ENCODE results near the gene MAP3K2. TPM values are rescaled to one million over a fixed set of nuclear protein-coding genes. Genes with fewer than 3 reads are reported as not detected.

The MAP3K2 gene
- total RNA-seq, 4 donors from 2014 or later = 44.9 to 79.4 (median 52.4) TPM

GRCh38 chr2:127420039-127420864, 32.5 kb upstream of the MAP3K2 start:
- ATAC-seq (ENCODE audit: low FRiP score) = no peak
- DNase-seq (ENCODE audit: low spot score) = no peak
- TF ChIP-seq CTCF (IDR thresholded peaks at IDR 0.05) = no peak

- ATAC-seq (ENCODE audit: low FRiP score) (no peak), DNase-seq (ENCODE audit: low spot score) (no peak)
- no peak for TF ChIP-seq CTCF (IDR thresholded peaks at IDR 0.05)
Observed at GRCh38 chr2:127419448-127420038, 31.8 kb upstream of the MAP3K2 start.

GRCh38 chr2:127419112-127419430, 31.3 kb upstream of the MAP3K2 start:
- ATAC-seq (ENCODE audit: low FRiP score) (no peak), DNase-seq (ENCODE audit: low spot score) (no peak)
- no peak for TF ChIP-seq CTCF (IDR thresholded peaks at IDR 0.05)

GRCh38 chr2:127418300-127419111, 30.7 kb upstream of the MAP3K2 start, which contains the start of gene PROC:
Gene PROC, plus strand, starts transcription at chr2:127418427. Its CDS starts 1,516 bp downstream, at chr2:127419943.
- no peak for TF ChIP-seq CTCF (IDR thresholded peaks at IDR 0.05)
- DNase-seq (ENCODE audit: low spot score) (no peak), ATAC-seq (ENCODE audit: low FRiP score) (no peak)

- DNase-seq (ENCODE audit: low spot score) (no peak), ATAC-seq (ENCODE audit: low FRiP score) (no peak)
- TF ChIP-seq CTCF (IDR thresholded peaks at IDR 0.05) = no peak
Observed at GRCh38 chr2:127417406-127417805, 29.6 kb upstream of the MAP3K2 start.

- ATAC-seq (ENCODE audit: low FRiP score) = no peak
- TF ChIP-seq CTCF (IDR thresholded peaks at IDR 0.05) = no peak
- DNase-seq (ENCODE audit: low spot score) = no peak
Observed at GRCh38 chr2:127416506-127417001, 28.8 kb upstream of the MAP3K2 start.
